OCI-LY1 (cell line): ENCODE results near the gene LMOD1.

Experiments used
- H2AFZ ChIP-seq: fragments of 200-600 bp; sonication (generic), shearing (Covaris generic); 2 replicates; pipeline ENCODE4 v1.6.0; 2014; ENCODE audit warnings: antibody characterized with exemption, mild to moderate bottlenecking, low read length
- H3F3A ChIP-seq: fragments of 200-600 bp; sonication (generic), shearing (Covaris generic); 2 replicates; pipeline ENCODE4 v1.6.0; 2014; ENCODE audit warnings: mild to moderate bottlenecking, antibody characterized with exemption, low read length, moderate library complexity; ENCODE audit not compliant: insufficient read depth
- H3K27ac ChIP-seq: fragments of 200-600 bp; sonication (generic); 2 replicates; pipeline ENCODE4 v1.5.1; 2014; ENCODE audit warnings: low read length, mixed run types, mild to moderate bottlenecking, low read depth; ENCODE audit not compliant: poor library complexity, severe bottlenecking
- H3K27me3 ChIP-seq: fragments of 200-600 bp; sonication (generic); 2 replicates; pipeline ENCODE4 v1.6.0; 2014; ENCODE audit warnings: antibody characterized with exemption, mild to moderate bottlenecking, low read length, moderate library complexity; ENCODE audit not compliant: insufficient read depth
- H3K36me3 ChIP-seq: fragments of 200-600 bp; sonication (generic); 2 replicates; pipeline ENCODE4 v1.6.1; 2014; ENCODE audit warnings: mild to moderate bottlenecking, antibody characterized with exemption, low read length, moderate library complexity, mixed read lengths; ENCODE audit not compliant: insufficient read depth
- H3K4me1 ChIP-seq: fragments of 200-600 bp; sonication (generic); 2 replicates; pipeline ENCODE4 v1.5.1; 2014; ENCODE audit warnings: mild to moderate bottlenecking, low read length, moderate library complexity; ENCODE audit not compliant: insufficient read depth, severe bottlenecking
- H3K4me2 ChIP-seq: fragments of 200-600 bp; sonication (generic), shearing (Covaris generic); 2 replicates; pipeline ENCODE4 v1.6.1; 2014; ENCODE audit warnings: low read length
- H3K4me3 ChIP-seq: fragments of 200-600 bp; sonication (generic); 2 replicates; pipeline ENCODE4 v1.5.1; 2014; ENCODE audit warnings: low read length, low read depth, mild to moderate bottlenecking, mixed read lengths; ENCODE audit not compliant: poor library complexity, severe bottlenecking
- H3K79me2 ChIP-seq: fragments of 200-600 bp; shearing (Covaris generic); 2 replicates; pipeline ENCODE4 v1.6.1; 2016; ENCODE audit warnings: mixed run types, low read length, mixed read lengths; ENCODE audit not compliant: insufficient read depth
- H3K9ac ChIP-seq: fragments of 200-600 bp; sonication (generic), shearing (Covaris generic); 2 replicates; pipeline ENCODE4 v1.6.1; 2014; ENCODE audit warnings: mild to moderate bottlenecking, low read length, mixed read lengths
- H3K9me2 ChIP-seq: fragments of 200-600 bp; sonication (generic), shearing (Covaris generic); 2 replicates; pipeline ENCODE4 v1.6.1; 2014; ENCODE audit warnings: low read depth, mild to moderate bottlenecking, low read length, mixed read lengths
- H3K9me3 ChIP-seq: fragments of 200-600 bp; shearing (Covaris generic); 2 replicates; pipeline ENCODE4 v1.6.1; 2014; ENCODE audit warnings: low read length, mixed read lengths
- H4K20me1 ChIP-seq: fragments of 200-600 bp; sonication (generic), shearing (Covaris generic); 2 replicates; pipeline ENCODE4 v1.6.0; 2016; ENCODE audit warnings: mild to moderate bottlenecking, low read length; ENCODE audit not compliant: insufficient read depth
- CTCF ChIP-seq: fragments of 200-600 bp; sonication (generic), shearing (Covaris generic); IDR thresholded peaks from 2 replicates; pipeline ENCODE4 v1.5.1; 2017; ENCODE audit warnings: mild to moderate bottlenecking, antibody characterized with exemption, low read length, moderate library complexity, mixed read lengths
- EZH2 ChIP-seq: fragments of 200-600 bp; sonication (generic), shearing (Covaris generic); IDR thresholded peaks from 2 replicates; pipeline ENCODE4 v1.8.0; 2017; ENCODE audit warnings: borderline replicate concordance, mixed run types, mild to moderate bottlenecking, antibody characterized with exemption, low read length, moderate library complexity, mixed read lengths

LMOD1 gene

DNA sequence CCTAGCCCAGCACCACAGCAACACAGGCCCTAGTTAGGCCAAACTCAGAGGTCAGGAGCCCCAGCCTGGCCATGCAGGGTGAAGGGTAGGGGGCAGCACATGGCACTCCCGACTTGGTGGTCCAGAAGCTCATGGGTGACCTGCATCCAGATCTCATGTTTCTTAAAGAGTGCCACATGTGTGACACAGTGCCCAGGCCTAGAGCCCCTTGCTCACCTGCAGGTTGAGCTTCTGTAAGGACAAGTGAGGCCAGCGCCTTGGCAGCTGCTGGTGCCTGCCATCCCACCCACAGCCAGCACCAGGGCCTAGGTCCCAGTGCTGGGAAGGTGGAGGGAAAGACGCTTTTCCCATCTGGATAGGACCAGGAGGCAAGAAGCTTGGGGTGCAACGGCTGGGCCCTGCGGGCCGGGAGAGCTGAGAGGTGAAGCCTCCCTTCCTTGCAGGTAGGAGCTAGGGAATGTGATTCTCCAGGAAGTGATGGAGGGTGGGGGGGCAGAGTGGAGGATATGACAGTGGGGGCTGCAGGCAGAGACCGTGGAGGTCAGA lies 51.2 kb downstream of the LMOD1 start:
- Histone ChIP-seq H3K27ac (no peak overlapping the region), H2AFZ (no peak overlapping the region), H3K27me3 (no peaks in the 10 kb centered on the region; the same call in 1 of the 2 replicates), H3K4me2 (no peak overlapping the region), H4K20me1 (no peaks in the 10 kb centered on the region), H3K9ac (no peak overlapping the region), H3K4me3 (no peak overlapping the region), H3K9me3 (no peaks in the 10 kb centered on the region), H3K4me1 (no peaks in the 10 kb centered on the region), H3F3A (no peaks in the 10 kb centered on the region), H3K36me3 (no peaks in the 10 kb centered on the region), H3K79me2 (no peaks in the 10 kb centered on the region), H3K9me2 (no peaks in the 10 kb centered on the region)
- TF ChIP-seq EZH2 (no peak), CTCF (no peak)

- no peak overlapping the region for H2AFZ ChIP-seq
- no peak overlapping the region for H3K9ac ChIP-seq
- H3K4me2 ChIP-seq: no peak overlapping the region
- no peaks in the 10 kb centered on the region for H3K36me3 ChIP-seq
- no peaks in the 10 kb centered on the region for H3K4me1 ChIP-seq
- no peak overlapping the region for H3K27ac ChIP-seq
- no peak overlapping the region for H3K4me3 ChIP-seq
- H3K9me3 ChIP-seq: no peaks in the 10 kb centered on the region
- H3K79me2 ChIP-seq: no peaks in the 10 kb centered on the region
- no peaks in the 10 kb centered on the region for H4K20me1 ChIP-seq
- H3F3A ChIP-seq: no peaks in the 10 kb centered on the region
- no peaks in the 10 kb centered on the region; the same call in 1 of the 2 replicates for H3K27me3 ChIP-seq
- no peaks in the 10 kb centered on the region for H3K9me2 ChIP-seq
- no peak for TF ChIP-seq CTCF
- no peak for TF ChIP-seq EZH2
Observed at GRCh38 chr1:201894343-201895119, 51.8 kb downstream of the LMOD1 start.

DNA sequence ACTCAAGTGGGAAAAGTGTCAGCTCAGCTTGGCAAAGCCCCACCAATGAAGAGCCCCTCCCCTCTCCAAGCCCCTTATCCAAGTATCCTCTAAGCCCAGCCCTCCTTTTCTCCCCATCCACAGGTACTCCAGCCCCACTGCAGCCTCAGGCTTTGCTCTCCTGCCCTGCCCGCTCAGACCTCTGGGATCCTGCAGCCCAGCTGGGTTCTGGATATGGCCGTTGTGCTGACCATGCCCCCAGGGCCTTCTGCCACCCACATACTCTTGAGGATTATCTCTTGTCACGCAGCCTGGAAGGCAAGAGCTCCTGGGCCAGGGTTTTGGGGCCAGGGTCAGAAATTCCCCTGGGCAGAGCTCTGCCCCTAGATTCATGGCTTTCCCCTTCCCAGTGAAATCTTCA lies 52.9 kb downstream of the LMOD1 start:
- Histone ChIP-seq H3F3A (no peaks in the 10 kb centered on the region), H3K4me3 (no peak overlapping the region), H3K36me3 (no peaks in the 10 kb centered on the region), H2AFZ (no peak overlapping the region), H4K20me1 (no peaks in the 10 kb centered on the region), H3K4me2 (no peak overlapping the region), H3K79me2 (no peaks in the 10 kb centered on the region), H3K27me3 (no peaks in the 10 kb centered on the region; the same call in 1 of the 2 replicates), H3K9ac (no peak overlapping the region), H3K27ac (no peak overlapping the region), H3K4me1 (no peaks in the 10 kb centered on the region), H3K9me3 (no peaks in the 10 kb centered on the region), H3K9me2 (no peaks in the 10 kb centered on the region)
- TF ChIP-seq CTCF (no peak), EZH2 (no peak)
